Activated T-cell treated with anti-CD3 and anti-CD28 coated beads for 48 hours (primary cell): Measurements from ENCODE around the gene IGF2R.
"Not testable (repeated sequence)": the region's sequence is repeated elsewhere in the genome, so short reads cannot be mapped to it uniquely, and the experiment has no call there.

Experiments used
- DNase-seq: peaks from one replicate; pipeline ENCODE4 v3.0.0-alpha.2; 2020; ENCODE audit warnings: low read depth

The IGF2R gene

GRCh38 chr6:159952289-159953005 is 16.4 kb upstream of the IGF2R start:
- no peak for DNase-seq

DNA sequence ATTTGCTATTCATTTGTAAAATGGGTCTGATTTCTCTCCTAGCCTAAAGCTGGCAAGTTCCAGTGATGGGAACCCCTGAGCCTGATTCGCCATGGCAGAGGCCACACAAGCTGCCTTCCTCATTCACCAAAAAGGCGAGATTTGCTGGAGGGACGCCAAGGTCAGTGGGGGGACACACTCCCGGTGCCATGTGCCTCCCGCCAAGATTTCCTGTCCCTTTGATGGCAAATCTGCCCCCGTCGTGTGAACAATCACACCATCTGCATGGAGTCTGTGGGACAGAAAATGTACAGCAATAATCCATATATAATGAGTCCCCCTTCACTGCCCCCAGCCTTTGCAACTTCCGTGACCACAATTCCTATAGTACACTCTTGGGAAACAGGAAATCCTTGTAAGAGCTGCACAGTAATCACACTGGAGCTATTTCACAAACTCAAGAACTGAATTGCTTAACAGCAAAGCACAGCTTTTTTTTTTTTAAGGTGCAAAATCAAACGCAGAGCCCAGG is 15.7 kb upstream of the IGF2R start:
- no peak for DNase-seq

GRCh38 chr6:159955945-159956361 is 12.9 kb upstream of the IGF2R start:
- no peak for DNase-seq

GRCh38 chr6:159957071-159957673 is 11.7 kb upstream of the IGF2R start:
- DNase-seq = no peak

- no peak for DNase-seq
These were observed 9.5 kb upstream of the IGF2R start for GRCh38 chr6:159959165-159959975.

GRCh38 chr6:159959976-159960384 is 8.9 kb upstream of the IGF2R start:
- DNase-seq = no peak

GRCh38 chr6:159960485-159960884 is 8.4 kb upstream of the IGF2R start:
- DNase-seq = no peak

DNA sequence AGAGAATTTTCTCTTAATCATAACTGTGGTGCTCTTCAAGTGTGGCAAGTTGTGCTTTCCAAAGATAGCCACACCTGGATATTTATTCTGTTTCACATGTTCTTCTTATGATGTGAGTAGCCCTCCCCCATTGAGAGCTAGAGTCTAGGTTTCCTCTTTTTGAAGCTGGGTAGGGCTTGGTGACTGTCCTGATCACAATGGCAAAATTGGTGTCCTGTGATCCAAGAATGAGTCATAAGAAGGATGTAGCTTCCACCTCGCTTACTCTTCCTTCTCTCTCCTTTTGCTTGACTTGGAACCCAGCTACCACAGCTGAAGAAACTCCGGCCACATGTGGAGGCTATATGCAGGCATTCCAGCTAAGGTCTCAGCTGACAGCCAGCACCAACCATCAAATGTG is 7.4 kb upstream of the IGF2R start:
- DNase-seq = no peak

- DNase-seq = no peak
These were observed 5.8 kb upstream of the IGF2R start for GRCh38 chr6:159963111-159963510.

DNA sequence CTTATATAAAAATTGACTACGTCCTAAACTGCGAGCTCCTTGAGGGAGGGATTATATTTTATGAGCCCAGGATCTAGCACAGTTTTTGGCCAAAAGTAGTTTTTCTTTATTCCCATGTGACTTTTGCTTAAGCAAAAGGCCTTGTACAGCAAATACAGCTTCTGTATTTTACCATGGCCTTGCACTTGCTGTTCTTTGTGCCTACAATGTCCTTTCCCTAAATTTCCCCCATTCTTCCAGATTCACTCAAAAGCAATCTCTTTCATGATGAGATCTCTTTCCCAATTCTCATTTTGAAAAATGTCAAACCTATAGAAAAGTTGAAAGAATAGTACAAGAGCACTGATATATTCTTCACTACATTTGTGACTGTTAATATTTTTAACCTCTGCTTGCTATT is 4.8 kb upstream of the IGF2R start:
- DNase-seq = no peak

DNA sequence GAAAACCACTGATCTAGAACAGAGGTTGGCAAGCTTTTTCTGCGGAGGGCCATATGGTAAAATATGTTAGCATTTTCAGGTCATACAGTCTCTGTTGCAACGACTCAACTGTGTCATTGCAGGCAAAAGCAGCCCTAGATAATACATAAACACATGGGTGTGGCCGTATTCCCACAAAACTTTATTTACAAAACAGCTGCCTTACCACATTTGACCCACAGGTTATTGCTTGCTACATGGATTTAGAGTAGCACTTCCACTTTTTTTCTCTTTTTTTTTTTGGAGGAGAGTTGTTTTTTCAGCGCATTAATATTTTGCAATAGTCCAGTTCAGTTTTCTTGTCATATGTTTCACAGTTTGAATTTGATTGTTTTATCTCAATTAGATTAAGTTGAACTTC is 2.5 kb upstream of the IGF2R start:
- DNase-seq = no peak

DNA sequence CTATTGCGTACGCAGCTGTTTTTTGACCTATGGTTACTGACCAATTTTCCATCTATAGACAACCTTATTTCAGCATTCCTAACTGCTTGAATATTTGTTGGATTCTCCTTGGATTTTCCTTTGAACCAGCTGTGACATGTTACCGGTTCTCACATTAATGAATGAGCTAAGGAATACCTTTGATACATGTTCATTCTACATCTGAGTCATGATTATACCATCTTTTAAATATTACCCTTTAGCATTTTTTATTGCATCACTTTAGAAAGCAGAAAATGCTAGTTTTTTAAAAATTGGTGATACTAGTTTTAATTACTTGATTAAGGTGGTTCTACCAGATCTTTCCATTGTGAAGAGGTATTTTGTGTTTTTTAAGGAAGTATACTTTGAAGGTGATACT is 1.9 kb upstream of the IGF2R start:
- DNase-seq = no peak

DNA sequence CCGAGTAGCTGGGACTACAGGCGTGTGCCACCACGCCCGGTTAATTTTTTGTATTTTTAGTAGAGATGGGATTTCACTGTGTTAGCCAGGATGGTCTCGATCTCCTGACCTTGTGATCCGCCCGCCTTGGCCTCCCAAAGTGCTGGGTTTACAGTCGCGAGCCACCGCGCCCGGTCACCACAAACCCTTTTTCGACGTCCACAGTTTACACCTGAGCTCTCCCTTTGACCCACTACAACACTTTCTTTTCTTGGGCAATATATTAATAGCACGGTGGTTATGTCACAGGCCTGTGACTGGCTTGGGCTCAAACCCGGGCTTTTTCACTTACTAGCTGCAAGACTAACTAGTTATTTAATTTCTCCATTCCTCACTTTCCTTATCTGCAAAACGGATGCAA is 1.3 kb upstream of the IGF2R start:
- DNase-seq = not testable (repeated sequence)

DNA sequence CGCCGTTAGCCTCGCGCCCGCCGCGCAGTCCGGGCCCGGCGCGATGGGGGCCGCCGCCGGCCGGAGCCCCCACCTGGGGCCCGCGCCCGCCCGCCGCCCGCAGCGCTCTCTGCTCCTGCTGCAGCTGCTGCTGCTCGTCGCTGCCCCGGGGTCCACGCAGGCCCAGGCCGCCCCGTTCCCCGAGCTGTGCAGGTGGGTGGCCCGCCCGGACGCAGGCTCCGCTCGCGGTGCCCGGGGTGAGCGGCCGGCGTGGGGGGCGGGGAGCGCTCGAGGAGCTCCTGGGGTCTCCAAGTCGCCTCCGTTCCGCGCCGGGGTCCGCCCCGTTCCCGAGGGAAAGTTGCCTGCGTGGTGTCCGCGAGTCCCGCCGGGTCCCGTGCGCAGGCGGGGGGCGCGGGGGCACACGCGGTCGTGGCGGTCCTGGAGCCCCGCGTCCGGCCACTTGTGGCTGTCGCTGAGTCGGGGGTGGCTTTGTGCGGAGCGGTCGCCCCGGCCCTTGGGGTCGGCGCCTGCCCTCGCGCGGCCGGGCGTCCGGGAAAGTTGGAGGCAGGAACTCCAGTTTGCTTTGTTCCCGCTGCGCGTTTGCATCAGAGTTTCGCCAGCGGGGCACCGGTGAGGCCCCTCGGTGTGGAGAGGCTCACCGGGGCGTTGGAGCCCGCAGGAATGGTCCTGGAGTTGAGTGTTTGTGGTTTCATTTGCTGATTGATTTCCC is 476 bp downstream of the IGF2R start:
- no peak for DNase-seq

DNA sequence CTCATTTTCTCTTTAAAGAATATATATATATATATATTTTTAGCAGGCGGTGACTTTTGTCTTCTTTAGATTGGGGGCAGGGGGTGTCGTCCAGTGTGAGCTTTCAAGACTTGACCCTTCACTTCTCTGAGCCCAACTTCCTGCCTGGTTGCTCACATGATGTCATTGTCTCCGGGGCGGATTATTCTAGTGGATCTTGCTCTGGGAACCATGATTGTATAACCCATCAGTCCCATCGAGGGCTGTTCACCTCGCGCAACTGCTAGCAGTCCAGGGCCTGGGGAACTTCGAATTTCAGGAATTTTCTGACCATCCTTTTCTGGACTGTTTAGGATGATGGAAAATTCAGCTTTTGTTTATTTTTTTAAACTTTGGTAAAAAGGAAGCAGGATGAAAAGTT is 1.0 kb downstream of the IGF2R start:
- no peak for DNase-seq

GRCh38 chr6:159970659-159971063 is 1.8 kb downstream of the IGF2R start:
- DNase-seq = no peak

GRCh38 chr6:159971341-159972178 is 2.7 kb downstream of the IGF2R start:
- no peak for DNase-seq

GRCh38 chr6:159972506-159973268 is 3.8 kb downstream of the IGF2R start:
- no peak for DNase-seq

DNA sequence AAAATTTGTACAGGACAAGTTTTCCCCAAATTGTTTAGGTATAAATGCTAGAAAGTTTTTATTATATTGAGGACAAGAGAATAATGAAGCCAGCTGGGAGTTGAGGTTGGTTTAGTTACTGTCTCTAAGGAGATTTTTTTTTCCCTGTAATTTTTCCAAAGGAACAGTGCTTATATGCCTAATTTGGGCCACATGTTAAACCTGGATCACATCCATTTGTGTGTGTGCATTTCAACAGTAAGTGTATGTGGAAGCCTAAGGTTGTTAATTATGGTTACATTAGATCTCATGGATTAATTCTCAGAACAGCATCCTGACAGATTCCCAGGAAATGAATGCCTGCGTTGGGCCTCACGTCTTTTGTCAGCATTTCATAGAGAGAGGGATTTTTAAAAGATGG is 4.5 kb downstream of the IGF2R start:
- DNase-seq = no peak

DNA sequence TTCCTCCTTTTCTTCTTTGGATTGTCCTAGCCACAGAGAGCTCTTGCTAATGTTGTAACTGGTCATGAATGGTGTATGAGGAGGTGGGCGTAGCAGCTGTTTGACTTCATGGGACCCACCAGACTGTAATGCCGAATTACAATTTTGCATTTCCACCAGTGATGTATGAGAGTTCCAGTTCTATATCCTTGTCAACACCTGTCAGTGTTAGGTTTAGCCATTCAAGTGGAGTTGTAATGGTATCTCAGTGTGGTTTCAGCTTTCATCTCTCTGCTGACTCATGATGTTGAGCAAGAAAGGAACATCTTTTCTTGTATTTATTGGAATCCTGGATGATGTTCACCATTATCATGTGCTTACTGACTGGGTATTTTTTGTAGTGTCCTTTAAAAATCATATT is 5.1 kb downstream of the IGF2R start:
- no peak for DNase-seq

DNA sequence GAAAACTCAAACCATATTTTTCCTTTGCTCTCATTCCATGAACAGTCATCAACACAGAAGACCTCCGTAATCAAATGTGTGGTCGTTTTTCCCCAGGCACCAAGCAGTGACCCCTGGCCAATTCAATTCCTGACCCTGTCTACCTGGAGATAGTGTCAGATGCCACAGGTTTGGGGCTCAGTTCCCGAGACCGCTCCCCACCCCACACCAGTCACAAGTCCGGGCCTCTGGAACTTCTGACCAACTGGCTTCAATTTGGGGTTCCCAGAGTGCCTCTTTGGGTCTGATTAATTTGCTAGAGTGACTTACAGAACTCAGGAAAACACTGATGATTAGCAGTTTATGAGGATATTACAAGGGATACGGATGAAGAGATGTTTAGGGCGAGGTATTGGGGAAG is 6.0 kb downstream of the IGF2R start:
- no peak for DNase-seq
